Upper lobe of right lung (tissue), 1 donor: ENCODE data around the gene ZBP1. TPM values are rescaled to one million over a fixed set of nuclear protein-coding genes. Genes with fewer than 3 reads are reported as not detected.

Experiments used
- ATAC-seq: fragments of 200-7000 bp; cut with Tn5 transposase; one replicate; pipeline ENCODE4 v1.9.1; 2020; ENCODE audit warnings: mild to moderate bottlenecking, moderate library complexity
- DNase-seq: peaks from one replicate; pipeline ENCODE4 v3.0.0-alpha.2; 2020
- H3K27ac ChIP-seq: fragments of 200-600 bp; one replicate; pipeline ENCODE4 v1.8.0; 2022
- H3K27me3 ChIP-seq: fragments of 200-600 bp; one replicate; pipeline ENCODE4 v1.8.0; 2022; ENCODE audit warnings: mild to moderate bottlenecking
- H3K36me3 ChIP-seq: fragments of 200-600 bp; one replicate; pipeline ENCODE4 v1.8.0; 2022
- H3K4me1 ChIP-seq: fragments of 200-600 bp; one replicate; pipeline ENCODE4 v1.8.0; 2022
- H3K4me3 ChIP-seq: fragments of 200-600 bp; one replicate; pipeline ENCODE4 v1.8.0; 2022; ENCODE audit warnings: mild to moderate bottlenecking
- H3K9me3 ChIP-seq: fragments of 200-600 bp; one replicate; pipeline ENCODE4 v1.8.0; 2022
- CTCF ChIP-seq: fragments of 200-600 bp; IDR thresholded peaks from one replicate; pipeline ENCODE4 v1.8.0; 2022; ENCODE audit warnings: antibody characterized with exemption
- intact Hi-C: fragments of 100-400 bp; cut with DNase I; formaldehyde crosslinking; loops from one replicate; pipeline ENCODE4 v1.11.0; 2022
- total RNA-seq: library from RNA; stranded (reverse); fragmentation: NEBNext Ultra II Directional; extraction: Animal tissue kit (Norgen Biotek cat#: 25700); gene quantifications from one replicate; pipeline ENCODE4 v1.2.1, GENCODE V29; 2021
- donor health status: DM: no; HTN: yes; CAD: no; lungs with severe emphysema.

Gene ZBP1
- total RNA-seq, 1 donor from 2014 or later = 2.7 TPM

GRCh38 chr20:57559658-57560553, 60.3 kb downstream of the ZBP1 start:
- TF ChIP-seq CTCF = no peak
- peaks cover 18% of the 10 kb centered on the region for H3K27me3 ChIP-seq
- no peak overlapping the region for H3K4me3 ChIP-seq
- no peaks in the 10 kb centered on the region for H3K36me3 ChIP-seq
- no peak overlapping the region for H3K27ac ChIP-seq
- H3K9me3 ChIP-seq = no peaks in the 10 kb centered on the region
- intact Hi-C loops = no loop called here
- ATAC-seq (no peak), DNase-seq (no peak)
- no peaks in the 10 kb centered on the region for H3K4me1 ChIP-seq

- Histone ChIP-seq H3K4me3 (no peak overlapping the region), H3K9me3 (no peaks in the 10 kb centered on the region), H3K36me3 (no peaks in the 10 kb centered on the region), H3K4me1 (no peaks in the 10 kb centered on the region), H3K27ac (no peak overlapping the region), H3K27me3 (peaks cover 18% of the 10 kb centered on the region)
- ATAC-seq (no peak), DNase-seq (no peak)
- intact Hi-C loops = no loop called here
- TF ChIP-seq CTCF = no peak
These were observed 61.0 kb downstream of the ZBP1 start for GRCh38 chr20:57559289-57559634.

GRCh38 chr20:57558614-57559288, 61.5 kb downstream of the ZBP1 start:
- DNase-seq (no peak), ATAC-seq (no peak)
- Histone ChIP-seq H3K4me3 (no peak overlapping the region), H3K27me3 (peaks cover 18% of the 10 kb centered on the region), H3K4me1 (no peaks in the 10 kb centered on the region), H3K9me3 (no peaks in the 10 kb centered on the region), H3K27ac (no peak overlapping the region), H3K36me3 (no peaks in the 10 kb centered on the region)
- intact Hi-C loops = no loop called here
- TF ChIP-seq CTCF = no peak

DNA sequence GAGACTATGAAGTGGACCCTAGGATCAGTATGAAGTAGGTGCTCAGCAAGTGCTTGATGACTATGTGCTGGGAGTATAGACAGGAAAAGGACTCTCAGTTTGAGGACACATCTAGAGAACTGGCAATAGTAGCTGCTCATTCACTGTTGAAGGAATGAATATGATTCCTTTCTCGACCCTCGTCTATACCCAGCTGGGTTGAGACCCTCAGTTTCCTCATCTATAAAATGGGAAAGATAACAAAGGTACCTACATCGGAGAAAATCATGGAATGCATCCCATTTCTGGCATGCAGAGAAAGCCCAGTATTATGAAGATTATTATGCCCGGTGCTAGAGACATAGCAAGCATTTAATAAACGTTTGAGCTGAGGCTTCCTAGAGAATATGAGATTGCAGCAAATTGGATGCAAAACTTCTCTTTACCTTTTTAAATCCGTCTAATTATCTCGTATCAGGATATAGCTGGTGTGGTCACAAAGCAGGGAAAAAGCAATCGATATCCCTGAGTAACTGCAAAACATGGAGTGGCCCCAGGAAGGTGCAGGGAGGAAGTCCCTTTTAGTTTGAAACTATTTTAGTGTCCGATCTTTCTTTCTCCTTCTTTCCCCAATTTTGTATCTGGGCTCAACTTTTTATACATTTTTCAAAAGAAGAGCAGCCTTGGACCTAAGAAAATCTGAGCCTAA, 62.2 kb downstream of the ZBP1 start:
- no peaks in the 10 kb centered on the region for H3K4me1 ChIP-seq
- no peaks in the 10 kb centered on the region for H3K36me3 ChIP-seq
- no peak for TF ChIP-seq CTCF
- H3K9me3 ChIP-seq = no peaks in the 10 kb centered on the region
- no peak overlapping the region for H3K27ac ChIP-seq
- peaks cover 18% of the 10 kb centered on the region for H3K27me3 ChIP-seq
- DNase-seq = no peak
- intact Hi-C loops = no loop called here
- H3K4me3 ChIP-seq = no peak overlapping the region
- ATAC-seq = no peak

DNA sequence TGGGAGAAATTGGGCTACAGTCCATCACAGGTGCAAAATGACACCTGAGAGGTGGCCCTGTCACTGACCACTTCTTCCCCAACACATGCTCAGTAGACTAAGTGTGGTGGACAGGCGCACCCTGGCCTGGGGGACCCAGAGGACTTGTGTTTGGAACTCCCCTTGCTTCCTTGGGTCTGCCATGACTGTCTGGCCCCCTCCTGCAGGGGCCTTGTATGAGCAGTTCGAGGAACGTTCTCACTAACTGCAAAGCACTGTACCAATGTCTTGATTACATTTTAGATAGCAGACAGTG, 63.3 kb downstream of the ZBP1 start:
- TF ChIP-seq CTCF = no peak
- no peak overlapping the region for H3K27ac ChIP-seq
- no peaks in the 10 kb centered on the region for H3K4me1 ChIP-seq
- no peak for ATAC-seq
- intact Hi-C loops = no loop called here
- no peak overlapping the region for H3K4me3 ChIP-seq
- H3K27me3 ChIP-seq = peaks cover 18% of the 10 kb centered on the region
- H3K9me3 ChIP-seq = no peaks in the 10 kb centered on the region
- H3K36me3 ChIP-seq = no peaks in the 10 kb centered on the region
- no peak for DNase-seq
